K562 (cell line): ENCODE measurements around the gene FTH1. TPM values are rescaled to one million over a fixed set of nuclear protein-coding genes. Genes with fewer than 3 reads are reported as not detected.
A peak's percentile ranks its signal among the peaks of the same experiment; 100 is the strongest.

Experiments used
- ATF3 ChIP-seq, 2 experiments: fragments of 450-650 bp in 1 of 2; sonication (generic) in 1 of 2; formaldehyde crosslinking in 1 of 2; IDR thresholded peaks in 1 of 2; conservative IDR thresholded peaks in 1 of 2; 2 replicates each; pipeline versions ENCODE4 v1.6.1 to v1.8.1; 2016 to 2023; ENCODE audit warnings: mild to moderate bottlenecking in 2 of 2, moderate library complexity in 2 of 2, inconsistent platforms in 1 of 2, missing genetic modification reagents in 1 of 2
- BDP1 ChIP-seq: IDR thresholded peaks from 3 replicates; pipeline ENCODE4 v1.6.1; 2011; ENCODE audit not compliant: insufficient read length, insufficient read depth
- ETV6 ChIP-seq, 3 experiments: fragments of 150-350 bp in 1 of 3; sonication (generic) in 1 of 3; formaldehyde crosslinking in 1 of 3; IDR thresholded peaks; 2 replicates each; pipeline versions ENCODE4 v1.6.1 to v1.8.0; 2014 to 2022; ENCODE audit warnings: borderline replicate concordance in 2 of 3, low read depth in 2 of 3, antibody characterized with exemption in 1 of 3, low read length in 1 of 3, mild to moderate bottlenecking in 1 of 3, missing genetic modification reagents in 1 of 3
- FOXK1 ChIP-seq: sonication (generic); formaldehyde crosslinking; IDR thresholded peaks from 2 replicates; pipeline ENCODE4 v1.8.0; 2022; ENCODE audit warnings: missing genetic modification reagents, mild to moderate bottlenecking, borderline replicate concordance
- GTF3C2 ChIP-seq: IDR thresholded peaks from 3 replicates; pipeline ENCODE4 v1.6.1; 2011; ENCODE audit warnings: borderline replicate concordance, mild to moderate bottlenecking, moderate library complexity; ENCODE audit not compliant: insufficient read length; ENCODE audit errors: extremely low read depth
- HDAC6 ChIP-seq: IDR thresholded peaks from 2 replicates; pipeline ENCODE4 v1.6.1; 2012; ENCODE audit warnings: low read depth, mild to moderate bottlenecking, control low read depth, inconsistent platforms, low read length, moderate library complexity
- MAFG ChIP-seq: fragments of 450-650 bp; conservative IDR thresholded peaks from 2 replicates; pipeline ENCODE4 v1.6.1; 2016; ENCODE audit warnings: missing genetic modification characterization, missing compliant biosample characterization
- MED1 ChIP-seq: sonication (generic); formaldehyde crosslinking; IDR thresholded peaks from 2 replicates; pipeline ENCODE4 v1.8.1; 2023; ENCODE audit warnings: missing genetic modification reagents, borderline replicate concordance
- SFPQ ChIP-seq: fragments of 200-400 bp; formaldehyde crosslinking; IDR thresholded peaks from 2 replicates; pipeline ENCODE4 v1.6.1; 2017; ENCODE audit warnings: mild to moderate bottlenecking, low read depth, low read length, moderate library complexity
- SMAD4 ChIP-seq: fragments of 250-450 bp; sonication (Bioruptor Pico); conservative IDR thresholded peaks from 2 replicates; pipeline ENCODE4 v1.8.0; 2021; ENCODE audit warnings: inconsistent platforms, mild to moderate bottlenecking, moderate library complexity
- ZNF133 ChIP-seq: fragments of 250-450 bp; sonication (Bioruptor Pico); IDR thresholded peaks from 2 replicates; pipeline ENCODE4 v1.4.0; 2020; ENCODE audit warnings: mild to moderate bottlenecking
- ZNF175 ChIP-seq: fragments of 200-800 bp; sonication (Bioruptor generic); IDR thresholded peaks from 2 replicates; pipeline ENCODE4 v1.6.1; 2016; ENCODE audit warnings: low read depth, mild to moderate bottlenecking, missing genetic modification characterization, missing compliant biosample characterization
- ZNF197 ChIP-seq: fragments of 200-800 bp; sonication (Bioruptor generic); IDR thresholded peaks from 2 replicates; pipeline ENCODE4 v1.6.1; 2016; ENCODE audit warnings: low read depth, missing genetic modification characterization, missing compliant biosample characterization
- ZNF384 ChIP-seq: IDR thresholded peaks from 2 replicates; pipeline ENCODE4 v1.6.1; 2012; ENCODE audit warnings: low read depth, low read length, improper control_type of control experiment
- ZNF431 ChIP-seq: sonication (generic); formaldehyde crosslinking; IDR thresholded peaks from 2 replicates; pipeline ENCODE4 v1.8.0; 2022; ENCODE audit warnings: mild to moderate bottlenecking, missing genetic modification reagents
- ZNF444 ChIP-seq: fragments of 250-450 bp; sonication (Bioruptor Pico); IDR thresholded peaks from 2 replicates; pipeline ENCODE4 v1.4.0; 2020; ENCODE audit warnings: mild to moderate bottlenecking, moderate library complexity
- polyA plus RNA-seq, 8 experiments: library from polyadenylated mRNA; depleted of rRNA in 4 of 8; stranded (reverse) in 5 of 8; unstranded in 3 of 8; fragments of >200 nt; fragmentation: Nextera tagmentation in 2 of 8; fragmentation: Illumina TruSeq in 1 of 8; extraction: Ambion mirVana in 2 of 8; extraction: Trizol in 1 of 8; gene quantifications; 2 replicates each; pipeline versions ENCODE4 v1.2.1 to v1.2.3, GENCODE V29; 2011 to 2014; ENCODE audit warnings: inconsistent platforms in 1 of 8, missing spikeins in 1 of 8
- total RNA-seq, 7 experiments: library from RNA; depleted of rRNA in 6 of 7; stranded (reverse); fragments of >200 nt in 6 of 7; fragmentation: Illumina TruSeq in 2 of 7; extraction: Trizol in 2 of 7; gene quantifications; 2 replicates each; pipeline versions ENCODE4 v1.2.1 to v1.2.3, GENCODE V29; 2011 to 2021; ENCODE audit warnings: low replicate concordance in 1 of 7

The FTH1 gene
- total and polyA plus RNA-seq, 9 of the 15 experiments (the other 6 are each of a cell fraction or from before 2014, with no cell fraction given), result 370 to 3,146 (median 802) TPM

DNA sequence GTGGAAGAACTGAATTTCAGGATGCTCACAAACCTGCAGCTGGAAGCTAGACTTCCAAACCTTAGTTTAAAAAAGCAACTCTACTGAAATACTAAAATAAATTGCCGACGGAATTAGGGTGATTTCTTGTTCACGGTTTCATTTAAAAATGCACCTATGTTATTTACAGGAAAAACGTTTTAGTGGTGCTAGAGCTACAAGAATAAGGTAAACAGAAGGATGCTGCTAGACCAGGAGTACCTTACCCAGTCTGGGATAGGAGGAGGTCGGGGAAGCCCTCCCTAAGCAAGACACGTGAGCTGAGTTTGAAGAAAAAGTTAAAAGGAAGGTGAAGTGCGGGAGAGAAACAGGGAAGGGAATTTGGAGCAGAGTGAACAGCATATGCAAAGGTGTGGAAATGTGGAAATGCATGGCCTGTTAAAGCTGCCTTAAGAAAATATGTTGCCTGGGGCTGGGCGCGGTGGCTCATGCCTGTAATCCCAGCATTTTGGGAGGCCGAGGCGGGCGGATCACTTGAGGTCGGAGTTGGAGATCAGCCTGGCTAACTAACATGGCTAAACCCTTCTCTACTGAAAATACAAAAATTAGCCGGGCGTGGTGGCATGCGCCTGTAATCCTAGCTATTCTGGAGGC, 1.4 kb upstream of the FTH1 start (continued):
- peak; percentile 19; the same call in 1 of the 2 replicates for TF ChIP-seq SMAD4
- no peak for TF ChIP-seq FOXK1
- no peak for TF ChIP-seq MAFG (tag)
- 0 out of 2 replicates have a peak, but pooled peaks have one; percentile 20 for TF ChIP-seq ZNF431 (CRISPR knock-in tag)
- TF ChIP-seq ZNF444 (CRISPR knock-in tag), result no peak
- no peak for TF ChIP-seq ZNF197 (CRISPR knock-in tag)
- 0 out of 2 replicates have a peak, but pooled peaks have one; percentile 34 for TF ChIP-seq ZNF175
- TF ChIP-seq BDP1, result no peak
- no peak for TF ChIP-seq HDAC6
- no peak for TF ChIP-seq GTF3C2
- TF ChIP-seq ZNF133 (CRISPR knock-in tag), result no peak
- TF ChIP-seq ZNF384, result no peak
- TF ChIP-seq SFPQ, result no peak
- no peak for TF ChIP-seq MED1
- TF ChIP-seq ETV6 (IDR thresholded peaks at IDR 0.05; ENCODE audit: borderline replicate concordance in 1 of 2, low read depth in 2 of 2, low read length in 1 of 2), result no peak
- 0 out of 2 replicates have a peak, but pooled peaks have one; percentile 33 for TF ChIP-seq ETV6 (CRISPR knock-in tag; IDR thresholded peaks at IDR 0.05; ENCODE audit: borderline replicate concordance)
- TF ChIP-seq ATF3 (IDR thresholded peaks at IDR 0.05), result no peak
- TF ChIP-seq ATF3 (CRISPR knock-in tag; conservative IDR thresholded peaks at IDR 0.05), result no peak
